Smooth muscle cell of the brain vasculature (primary cell): ENCODE data around the gene CAPN7.
"Not testable (repeated sequence)": the region's sequence is repeated elsewhere in the genome, so short reads cannot be mapped to it uniquely, and the experiment has no call there.

Source experiments
- DNase-seq: peaks from one replicate; pipeline ENCODE4 v3.0.0-alpha.2; 2012; ENCODE audit warnings: low read depth, low spot score

The CAPN7 gene

GRCh38 chr3:15205934-15206661 is at the start of gene CAPN7:
TSS of gene CAPN7 (plus strand) at chr3:15206246. CDS start at chr3:15206496, 250 bp downstream.
- peak; percentile 86 for DNase-seq

- DNase-seq = no peak
Observed at GRCh38 chr3:15157441-15157840, 48.6 kb upstream of the CAPN7 start.

- no peak for DNase-seq
Observed at GRCh38 chr3:15159501-15160136, 46.4 kb upstream of the CAPN7 start.

- no peak for DNase-seq
Observed at GRCh38 chr3:15160662-15161061, 45.4 kb upstream of the CAPN7 start.

GRCh38 chr3:15161133-15161532 is 44.9 kb upstream of the CAPN7 start:
- DNase-seq = no peak

- DNase-seq = not testable (repeated sequence)
Observed at GRCh38 chr3:15163656-15164055, 42.4 kb upstream of the CAPN7 start.

- no peak for DNase-seq
Observed at GRCh38 chr3:15164340-15164739, 41.7 kb upstream of the CAPN7 start.

- DNase-seq = no peak
Observed at GRCh38 chr3:15165061-15165460, 41.0 kb upstream of the CAPN7 start.

- not testable (repeated sequence) for DNase-seq
Observed at GRCh38 chr3:15166391-15166790, 39.7 kb upstream of the CAPN7 start.

- DNase-seq = no peak
Observed at GRCh38 chr3:15171096-15171495, 35.0 kb upstream of the CAPN7 start.

- no peak for DNase-seq
Observed at GRCh38 chr3:15172806-15173205, 33.2 kb upstream of the CAPN7 start.

- DNase-seq = no peak
Observed at GRCh38 chr3:15174953-15175352, 31.1 kb upstream of the CAPN7 start.

- DNase-seq = no peak
Observed at GRCh38 chr3:15175605-15176004, 30.4 kb upstream of the CAPN7 start.

- DNase-seq = no peak
Observed at GRCh38 chr3:15180042-15180611, 25.9 kb upstream of the CAPN7 start.

GRCh38 chr3:15181511-15181910 is 24.5 kb upstream of the CAPN7 start:
- DNase-seq = no peak

- no peak for DNase-seq
Observed at GRCh38 chr3:15181963-15182362, 24.1 kb upstream of the CAPN7 start.

- DNase-seq = no peak
Observed at GRCh38 chr3:15183011-15183410, 23.0 kb upstream of the CAPN7 start.

- no peak for DNase-seq
Observed at GRCh38 chr3:15185404-15185803, 20.6 kb upstream of the CAPN7 start.

- DNase-seq = no peak
Observed at GRCh38 chr3:15186101-15186476, 20.0 kb upstream of the CAPN7 start.

GRCh38 chr3:15186477-15187164 is 19.4 kb upstream of the CAPN7 start:
- DNase-seq = not testable (repeated sequence)

- no peak for DNase-seq
Observed at GRCh38 chr3:15197340-15198029, 8.6 kb upstream of the CAPN7 start.

- no peak for DNase-seq
Observed at GRCh38 chr3:15198686-15199085, 7.4 kb upstream of the CAPN7 start.
